ENCODE measurements around the gene PNLIP.

DNA sequence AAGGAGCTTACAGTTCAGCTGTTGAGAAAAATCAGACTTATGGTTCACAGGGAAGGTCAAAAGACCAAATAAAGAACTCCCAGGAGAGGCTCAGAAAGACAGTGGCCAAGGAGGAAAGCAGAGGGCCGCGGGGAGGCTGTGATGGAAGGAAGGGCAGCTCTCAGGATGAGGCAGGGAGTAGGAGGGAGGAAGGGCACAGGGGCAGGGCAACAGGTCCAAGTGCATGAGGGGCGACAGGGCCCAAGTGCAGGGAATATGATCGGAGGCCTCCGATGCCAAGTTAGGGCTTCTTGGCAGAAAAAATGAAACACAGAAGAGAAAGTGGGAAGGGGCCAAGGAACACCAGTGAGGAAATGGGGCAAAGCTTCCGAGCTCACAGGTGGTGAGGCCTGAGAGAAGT lies 61.6 kb downstream of the PNLIP start:
- TF ChIP-seq, protein P1, sequence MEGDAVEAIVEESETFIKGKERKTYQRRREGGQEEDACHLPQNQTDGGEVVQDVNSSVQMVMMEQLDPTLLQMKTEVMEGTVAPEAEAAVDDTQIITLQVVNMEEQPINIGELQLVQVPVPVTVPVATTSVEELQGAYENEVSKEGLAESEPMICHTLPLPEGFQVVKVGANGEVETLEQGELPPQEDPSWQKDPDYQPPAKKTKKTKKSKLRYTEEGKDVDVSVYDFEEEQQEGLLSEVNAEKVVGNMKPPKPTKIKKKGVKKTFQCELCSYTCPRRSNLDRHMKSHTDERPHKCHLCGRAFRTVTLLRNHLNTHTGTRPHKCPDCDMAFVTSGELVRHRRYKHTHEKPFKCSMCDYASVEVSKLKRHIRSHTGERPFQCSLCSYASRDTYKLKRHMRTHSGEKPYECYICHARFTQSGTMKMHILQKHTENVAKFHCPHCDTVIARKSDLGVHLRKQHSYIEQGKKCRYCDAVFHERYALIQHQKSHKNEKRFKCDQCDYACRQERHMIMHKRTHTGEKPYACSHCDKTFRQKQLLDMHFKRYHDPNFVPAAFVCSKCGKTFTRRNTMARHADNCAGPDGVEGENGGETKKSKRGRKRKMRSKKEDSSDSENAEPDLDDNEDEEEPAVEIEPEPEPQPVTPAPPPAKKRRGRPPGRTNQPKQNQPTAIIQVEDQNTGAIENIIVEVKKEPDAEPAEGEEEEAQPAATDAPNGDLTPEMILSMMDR (IDR thresholded peaks at IDR 0.05) = no peak
- TF ChIP-seq POLR2A (IDR thresholded peaks at IDR 0.05) = no peak

All from tibial nerve (tissue), 3 donors.